GM12878 (cell line): Measurements from ENCODE around the gene IPMK. TPM values are rescaled to one million over a fixed set of nuclear protein-coding genes. Genes with fewer than 3 reads are reported as not detected.

Experiments used
- ATAC-seq: fragments of 200-7000 bp; cut with Tn5 transposase; 3 replicates; pipeline ENCODE4 v1.9.1; 2020; ENCODE audit warnings: mild to moderate bottlenecking, moderate library complexity
- BruUV-seq: library from RNA; stranded (reverse); fragments of 400-500 nt; replicated peaks from 2 replicates; lab custom pipeline; 2021; lab: Mats Ljungman, UMichigan
- CTCF ChIA-PET: fragments of 300-600 bp; sonication (Branson Sonifier 250); formaldehyde crosslinking; extraction: SDS; loops from one replicate; lab custom pipeline; 2021; ENCODE audit warnings: inconsistent platforms; lab: Yijun Ruan, JAX
- POLR2A ChIA-PET: fragments of 350-600 bp; formaldehyde crosslinking; extraction: SDS; loops from one replicate; lab custom pipeline; 2021; ENCODE audit warnings: inconsistent platforms; lab: Charles Lee
- RAD21 ChIA-PET: fragments of 300-600 bp; sonication (Branson Sonifier 250); formaldehyde crosslinking; loops from one replicate; lab custom pipeline; 2023; ENCODE audit warnings: antibody characterized with exemption; ENCODE audit not compliant: unreplicated experiment; lab: Charles Lee
- SMC1A ChIA-PET: fragments of 300-600 bp; sonication (Branson Sonifier 250); formaldehyde crosslinking; loops from one replicate; lab custom pipeline; 2023; ENCODE audit not compliant: unreplicated experiment, uncharacterized antibody; lab: Charles Lee
- DNase-seq: peaks from one replicate; pipeline ENCODE4 v3.0.0-alpha.2; 2011; ENCODE audit warnings: low read depth, low spot score
- FAIRE-seq: peaks from 3 replicates; lab custom pipeline; 2011; peaks lifted over from hg19 to GRCh38; lab: Jason Lieb, UNC
- H2AFZ ChIP-seq: 2 replicates; pipeline ENCODE4 v1.6.0; 2011; ENCODE audit warnings: low read depth, low read length, control low read depth; ENCODE audit not compliant: control insufficient read depth
- H3K27ac ChIP-seq: 2 replicates; pipeline ENCODE4 v1.5.1; 2011; ENCODE audit warnings: control low read depth; ENCODE audit not compliant: control insufficient read depth, insufficient read depth
- H3K27me3 ChIP-seq, 2 experiments: replicated peaks in 1 of 2; 2 replicates each; pipeline versions ENCODE4 v1.6.0 to v1.6.1; 2011; ENCODE audit warnings: low read length in 1 of 2; ENCODE audit not compliant: control insufficient read depth in 2 of 2, insufficient read depth in 2 of 2
- H3K36me3 ChIP-seq, 2 experiments: 2 replicates each; pipeline ENCODE4 v1.5.1; 2011; ENCODE audit warnings: low read length in 1 of 2; ENCODE audit not compliant: control insufficient read depth in 2 of 2, insufficient read depth in 2 of 2
- H3K4me1 ChIP-seq: 2 replicates; pipeline ENCODE4 v1.6.1; 2011; ENCODE audit warnings: mild to moderate bottlenecking, low read length, moderate library complexity, mixed read lengths; ENCODE audit not compliant: control insufficient read depth, insufficient read depth
- H3K4me2 ChIP-seq: 2 replicates; pipeline ENCODE4 v1.6.0; 2011; ENCODE audit warnings: control low read depth; ENCODE audit not compliant: control insufficient read depth, insufficient read depth
- H3K4me3 ChIP-seq: fragments of 200-600 bp; sonication (generic); 2 replicates; pipeline ENCODE4 v1.5.1; 2016
- H3K79me2 ChIP-seq: 2 replicates; pipeline ENCODE4 v1.6.0; 2011; ENCODE audit warnings: low read length; ENCODE audit not compliant: control insufficient read depth, insufficient read depth
- H3K9ac ChIP-seq: 2 replicates; pipeline ENCODE4 v1.8.0; 2011; ENCODE audit warnings: low read length, control low read depth, mixed read lengths; ENCODE audit not compliant: control insufficient read depth, insufficient read depth
- H3K9me3 ChIP-seq: replicated peaks from 3 replicates; pipeline ENCODE4 v1.5.1; 2011; ENCODE audit warnings: mild to moderate bottlenecking, low read length; ENCODE audit not compliant: control insufficient read depth, insufficient read depth
- H4K20me1 ChIP-seq: 2 replicates; pipeline ENCODE4 v1.6.0; 2011; ENCODE audit not compliant: control insufficient read depth, insufficient read depth
- BCL11A ChIP-seq: IDR thresholded peaks from 2 replicates; pipeline ENCODE4 v1.6.1; 2011; ENCODE audit warnings: low read depth, low read length
- GATAD2B ChIP-seq: fragments of 450-650 bp; conservative IDR thresholded peaks from 2 replicates; pipeline ENCODE4 v1.6.1; 2017; ENCODE audit warnings: low read depth, mild to moderate bottlenecking, moderate library complexity
- JUND ChIP-seq: IDR thresholded peaks from 2 replicates; pipeline ENCODE4 v1.6.1; 2012; ENCODE audit warnings: low read depth, mild to moderate bottlenecking, low read length, improper control_type of control experiment, moderate library complexity
- LARP7 ChIP-seq: fragments of 450-650 bp; IDR thresholded peaks from 2 replicates; pipeline ENCODE4 v1.6.1; 2017; ENCODE audit warnings: mild to moderate bottlenecking
- MEF2B ChIP-seq: fragments of 450-650 bp; IDR thresholded peaks from 2 replicates; pipeline ENCODE4 v1.6.1; 2018; ENCODE audit warnings: mild to moderate bottlenecking, moderate library complexity; ENCODE audit not compliant: partially characterized antibody, poor library complexity, severe bottlenecking
- NRF1 ChIP-seq: conservative IDR thresholded peaks from 2 replicates; pipeline ENCODE4 v1.6.1; 2011; ENCODE audit warnings: mild to moderate bottlenecking, low read depth, low read length, improper control_type of control experiment
- POLR2AphosphoS2 ChIP-seq: IDR thresholded peaks from 2 replicates; pipeline ENCODE4 v1.6.1; 2011; ENCODE audit warnings: low read depth, mild to moderate bottlenecking, low read length, improper control_type of control experiment, moderate library complexity
- RELA ChIP-seq: fragments of 450-650 bp; IDR thresholded peaks from 2 replicates; pipeline ENCODE4 v1.8.0; 2014; ENCODE audit warnings: borderline replicate concordance; ENCODE audit not compliant: partially characterized antibody
- WGBS: methylation state at CpG from one replicate; pipeline ENCODE4 v1.1.6; 2016; ENCODE audit warnings: low lambda C conversion rate; ENCODE audit not compliant: insufficient replicate concordance, insufficient coverage; ENCODE audit errors: missing lambda C conversion rate; 5-methylcytosine and 5-hydroxymethylcytosine counted together
- in situ Hi-C: fragments of 300-500 bp; cut with MboI; formaldehyde crosslinking; loops from 9 replicates; pipeline ENCODE4 v1.14.3; 2018; ENCODE audit warnings: mixed read lengths
- intact Hi-C: fragments of 100-400 bp; cut with micrococcal nuclease; formaldehyde crosslinking; loops from one replicate; pipeline ENCODE4 v1.14.2; 2022; ENCODE audit not compliant: unreplicated experiment
- polyA plus RNA-seq, 11 experiments: library from polyadenylated mRNA; depleted of rRNA in 4 of 11; unstranded in 6 of 11; stranded (reverse) in 5 of 11; fragments of >200 nt; fragmentation: Nextera tagmentation in 4 of 11; fragmentation: Illumina TruSeq in 1 of 11; extraction: Ambion mirVana in 4 of 11; extraction: Trizol in 1 of 11; gene quantifications; 1 replicate in 1 of 11; 2 replicates in 10 of 11; pipeline versions ENCODE4 v1.2.1 to v1.2.3, GENCODE V29; 2011 to 2016; ENCODE audit warnings: inconsistent platforms in 2 of 11, missing spikeins in 2 of 11, low read depth in 1 of 11
- total RNA-seq, 4 experiments: library from RNA; depleted of rRNA in 3 of 4; stranded (reverse); fragments of >200 nt in 3 of 4; fragmentation: Illumina TruSeq in 1 of 4; extraction: Trizol in 1 of 4; gene quantifications; 2 replicates each; pipeline versions ENCODE4 v1.2.1 to v1.2.3, GENCODE V29; 2013 to 2021
- TF ChIP-seq, protein P1 (sequence below): fragments of 450-650 bp; formaldehyde crosslinking; IDR thresholded peaks from 2 replicates; pipeline ENCODE4 v1.4.0; 2022; ENCODE audit warnings: mild to moderate bottlenecking, moderate library complexity
- TF ChIP-seq, protein P2 (sequence below): fragments of 450-650 bp; IDR thresholded peaks from 2 replicates; pipeline ENCODE4 v1.6.1; 2014; ENCODE audit warnings: mild to moderate bottlenecking
- TF ChIP-seq, protein P3 (sequence below): fragments of 450-650 bp; IDR thresholded peaks from 2 replicates; pipeline ENCODE4 v1.6.1; 2016; ENCODE audit warnings: mild to moderate bottlenecking

IPMK gene
- total and polyA plus RNA-seq, 10 of the 15 experiments (the other 5 are each of a cell fraction or from before 2014, with no cell fraction given), result 0.84 to 7.5 (median 3.6) TPM

DNA sequence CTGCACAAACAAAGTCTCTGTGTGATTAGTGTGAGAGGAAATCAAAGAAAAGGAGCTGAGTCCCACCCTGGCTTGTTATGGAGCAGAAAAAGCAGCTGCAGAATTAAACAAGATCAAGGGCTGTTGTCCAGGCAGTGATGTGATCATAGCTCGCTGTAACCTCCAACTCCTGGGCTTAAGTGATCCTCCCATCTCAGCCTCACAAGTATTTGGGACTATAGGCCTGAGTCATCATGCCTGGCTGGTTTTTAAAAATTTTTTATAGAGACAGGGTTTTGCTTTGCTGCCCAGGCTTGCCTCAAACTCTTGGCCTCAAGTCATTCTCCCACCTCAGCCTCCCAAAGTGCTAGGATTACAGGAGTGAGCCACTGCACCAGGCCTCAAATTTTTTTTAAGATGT lies 88.9 kb downstream of the IPMK start:
- no peaks in the 10 kb centered on the region for H3K79me2 ChIP-seq
- ATAC-seq, result no peak
- POLR2A ChIA-PET, result no interaction called here

More for the DNA sequence above, 88.9 kb downstream of the IPMK start:
- Histone ChIP-seq H2AFZ (no peak overlapping the region), H3K36me3 (no peaks in the 10 kb centered on the region), H3K4me2 (no peak overlapping the region), H3K4me1 (no peaks in the 10 kb centered on the region), H3K4me3 (no peak overlapping the region), H3K9ac (no peak overlapping the region), H3K27ac (no peak overlapping the region), H4K20me1 (no peaks in the 10 kb centered on the region), H3K9me3 (no peaks in the 10 kb centered on the region), H3K27me3 (no peaks in the 10 kb centered on the region)
- WGBS, result 8% methylated on average over 1 of the region's 1 CpG
- SMC1A ChIA-PET, result interaction anchor here (0.5 to 7.4 kb wide), 9 partner anchors 17 to 604 kb away, joined by 3 to 203 read pairs (median 5); partner anchors contain the start of genes CISD1 and TFAM
- intact Hi-C loops, result loop anchor here (5.0 kb wide), 1 partner anchor 208 kb away; the partner anchor contains the start of gene TFAM
- RAD21 ChIA-PET, result interaction anchor here (0.8 to 5.4 kb wide), 6 partner anchors 20 to 213 kb away, joined by 3 to 144 read pairs (median 4); no protein-coding TSS in a partner anchor
- CTCF ChIA-PET, result interaction anchor here (0.8 to 10.7 kb wide), 13 partner anchors 10 to 352 kb away, joined by 3 to 385 read pairs (median 5); partner anchors contain the start of genes CISD1 and IPMK
- TF ChIP-seq POLR2AphosphoS2 (no peak), GATAD2B (no peak), NRF1 (no peak), MEF2B (no peak), RELA (no peak), LARP7 (no peak), BCL11A (no peak), JUND (no peak)
- TF ChIP-seq, protein P1, sequence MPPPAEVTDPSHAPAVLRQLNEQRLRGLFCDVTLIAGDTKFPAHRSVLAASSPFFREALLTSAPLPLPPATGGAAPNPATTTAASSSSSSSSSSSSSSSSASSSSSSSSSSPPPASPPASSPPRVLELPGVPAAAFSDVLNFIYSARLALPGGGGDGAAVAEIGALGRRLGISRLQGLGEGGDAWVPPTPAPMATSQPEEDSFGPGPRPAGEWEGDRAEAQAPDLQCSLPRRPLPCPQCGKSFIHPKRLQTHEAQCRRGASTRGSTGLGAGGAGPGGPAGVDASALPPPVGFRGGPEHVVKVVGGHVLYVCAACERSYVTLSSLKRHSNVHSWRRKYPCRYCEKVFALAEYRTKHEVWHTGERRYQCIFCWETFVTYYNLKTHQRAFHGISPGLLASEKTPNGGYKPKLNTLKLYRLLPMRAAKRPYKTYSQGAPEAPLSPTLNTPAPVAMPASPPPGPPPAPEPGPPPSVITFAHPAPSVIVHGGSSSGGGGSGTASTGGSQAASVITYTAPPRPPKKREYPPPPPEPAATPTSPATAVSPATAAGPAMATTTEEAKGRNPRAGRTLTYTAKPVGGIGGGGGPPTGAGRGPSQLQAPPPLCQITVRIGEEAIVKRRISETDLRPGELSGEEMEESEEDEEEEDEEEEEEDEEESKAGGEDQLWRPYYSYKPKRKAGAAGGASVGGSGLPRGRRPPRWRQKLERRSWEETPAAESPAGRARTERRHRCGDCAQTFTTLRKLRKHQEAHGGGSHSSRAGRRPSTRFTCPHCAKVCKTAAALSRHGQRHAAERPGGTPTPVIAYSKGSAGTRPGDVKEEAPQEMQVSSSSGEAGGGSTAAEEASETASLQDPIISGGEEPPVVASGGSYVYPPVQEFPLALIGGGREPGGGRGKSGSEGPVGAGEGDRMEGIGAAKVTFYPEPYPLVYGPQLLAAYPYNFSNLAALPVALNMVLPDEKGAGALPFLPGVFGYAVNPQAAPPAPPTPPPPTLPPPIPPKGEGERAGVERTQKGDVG, result no peak
- TF ChIP-seq, protein P2, sequence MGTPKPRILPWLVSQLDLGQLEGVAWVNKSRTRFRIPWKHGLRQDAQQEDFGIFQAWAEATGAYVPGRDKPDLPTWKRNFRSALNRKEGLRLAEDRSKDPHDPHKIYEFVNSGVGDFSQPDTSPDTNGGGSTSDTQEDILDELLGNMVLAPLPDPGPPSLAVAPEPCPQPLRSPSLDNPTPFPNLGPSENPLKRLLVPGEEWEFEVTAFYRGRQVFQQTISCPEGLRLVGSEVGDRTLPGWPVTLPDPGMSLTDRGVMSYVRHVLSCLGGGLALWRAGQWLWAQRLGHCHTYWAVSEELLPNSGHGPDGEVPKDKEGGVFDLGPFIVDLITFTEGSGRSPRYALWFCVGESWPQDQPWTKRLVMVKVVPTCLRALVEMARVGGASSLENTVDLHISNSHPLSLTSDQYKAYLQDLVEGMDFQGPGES, result no peak
- TF ChIP-seq, protein P3, sequence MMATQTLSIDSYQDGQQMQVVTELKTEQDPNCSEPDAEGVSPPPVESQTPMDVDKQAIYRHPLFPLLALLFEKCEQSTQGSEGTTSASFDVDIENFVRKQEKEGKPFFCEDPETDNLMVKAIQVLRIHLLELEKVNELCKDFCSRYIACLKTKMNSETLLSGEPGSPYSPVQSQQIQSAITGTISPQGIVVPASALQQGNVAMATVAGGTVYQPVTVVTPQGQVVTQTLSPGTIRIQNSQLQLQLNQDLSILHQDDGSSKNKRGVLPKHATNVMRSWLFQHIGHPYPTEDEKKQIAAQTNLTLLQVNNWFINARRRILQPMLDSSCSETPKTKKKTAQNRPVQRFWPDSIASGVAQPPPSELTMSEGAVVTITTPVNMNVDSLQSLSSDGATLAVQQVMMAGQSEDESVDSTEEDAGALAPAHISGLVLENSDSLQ, result no peak
- BruUV-seq, result no TSS peak
- no peak for FAIRE-seq
- no peak for DNase-seq
- in situ Hi-C loops, result loop anchor here (10.0 kb wide), 1 partner anchor 206 kb away; the partner anchor contains the start of gene TFAM
